GM12891 (cell line): ENCODE measurements around the gene ATAD3A.
A peak's percentile ranks its signal among the peaks of the same experiment; 100 is the strongest.

Experiments
- DNase-seq: peaks from one replicate; pipeline ENCODE4 v3.0.0; 2011; ENCODE audit warnings: low spot score; ENCODE audit not compliant: insufficient read length
- FAIRE-seq: peaks from 2 replicates; lab custom pipeline; 2011; peaks lifted over from hg19 to GRCh38; lab: Jason Lieb, UNC
- PAX5 ChIP-seq: IDR thresholded peaks from 2 replicates; pipeline ENCODE4 v1.6.1; 2011; ENCODE audit warnings: low read length, moderate library complexity, mild to moderate bottlenecking; ENCODE audit not compliant: insufficient read depth, severe bottlenecking
- POLR2A ChIP-seq: IDR thresholded peaks from 2 replicates; pipeline ENCODE4 v1.6.1; 2011; ENCODE audit warnings: low read depth, low read length, control low read depth
- POLR2AphosphoS5 ChIP-seq: IDR thresholded peaks from 2 replicates; pipeline ENCODE4 v1.6.1; 2011; ENCODE audit warnings: low read depth, low read length, control low read depth
- POU2F2 ChIP-seq: IDR thresholded peaks from 2 replicates; pipeline ENCODE4 v1.6.1; 2011; ENCODE audit warnings: low read depth, mild to moderate bottlenecking, control low read depth, low read length, moderate library complexity
- SPI1 ChIP-seq: IDR thresholded peaks from 2 replicates; pipeline ENCODE4 v1.6.1; 2011; ENCODE audit warnings: low read depth, low read length, control low read depth
- TAF1 ChIP-seq: IDR thresholded peaks from 2 replicates; pipeline ENCODE4 v1.6.1; 2011; ENCODE audit warnings: low read depth, low read length, control low read depth

The ATAD3A gene

GRCh38 chr1:1574721-1575537 lies 63.0 kb downstream of the ATAD3A start, which contains the start of gene SSU72:
Gene SSU72 (minus strand): TSS chr1:1574863. CDS start chr1:1574557, 306 bp downstream.
- TF ChIP-seq PAX5 = peak; percentile 66
- TF ChIP-seq POU2F2 = no peak; the same call in none of the 2 replicates
- no peak for TF ChIP-seq SPI1
- peak; percentile 95 for TF ChIP-seq POLR2AphosphoS5
- TF ChIP-seq POLR2A = peak; percentile 94
- peak; percentile 74 for TF ChIP-seq TAF1
- DNase-seq (peak; percentile 96), FAIRE-seq (peak; percentile 96)

- DNase-seq (no peak), FAIRE-seq (no peak)
- TF ChIP-seq POU2F2 (no peak), POLR2A (no peak), SPI1 (no peak)
Observed at GRCh38 chr1:1577367-1578011, 65.5 kb downstream of the ATAD3A start.

DNA sequence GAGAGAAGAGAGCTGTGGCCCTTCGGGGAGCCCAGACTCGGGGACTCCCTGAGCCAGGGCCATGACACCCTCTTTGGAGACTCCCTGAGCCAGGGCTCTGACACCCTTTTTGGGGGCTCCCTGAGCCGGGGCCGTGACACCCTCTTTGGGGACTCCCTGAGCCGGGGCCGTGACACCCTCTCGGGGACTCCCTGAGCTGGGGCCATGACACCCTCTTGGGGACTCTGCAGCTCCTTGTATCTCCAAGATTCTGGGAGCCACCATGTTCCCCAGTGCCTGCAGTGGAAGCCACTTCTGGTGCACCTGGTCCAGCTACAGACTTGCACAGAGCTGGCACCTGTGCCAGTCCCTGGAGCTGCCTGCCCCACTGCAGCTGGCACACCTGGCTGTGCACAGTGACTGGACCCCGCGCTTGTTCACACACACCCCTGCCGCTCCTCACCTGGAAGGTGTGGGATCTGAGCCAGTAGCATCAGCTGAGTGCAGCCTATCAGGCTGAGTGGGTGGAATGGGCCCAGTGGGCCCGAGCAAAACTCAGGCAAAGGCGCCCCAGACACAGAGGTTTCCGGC lies 66.5 kb downstream of the ATAD3A start:
- FAIRE-seq = no peak
- no peak for DNase-seq
- no peak for TF ChIP-seq POLR2A
- TF ChIP-seq PAX5 = no peak
- TF ChIP-seq SPI1 = no peak

- DNase-seq (no peak), FAIRE-seq (no peak)
- TF ChIP-seq POLR2A (no peak), SPI1 (peak; percentile 75), POU2F2 (no peak), POLR2AphosphoS5 (no peak)
Observed at GRCh38 chr1:1582585-1583346, 70.8 kb downstream of the ATAD3A start.

- DNase-seq (no peak), FAIRE-seq (no peak)
- TF ChIP-seq SPI1 = no peak
Observed at GRCh38 chr1:1583347-1584010, 71.5 kb downstream of the ATAD3A start.
